ENCODE results near the gene NANP.

- no peak for TF ChIP-seq CCDC6 (CRISPR knock-in tag; IDR thresholded peaks at IDR 0.05)
- no peak for TF ChIP-seq EZH2 (conservative IDR thresholded peaks at IDR 0.05; ENCODE audit: low read depth, low read length)
- TF ChIP-seq POLR2A (IDR thresholded peaks at IDR 0.05; ENCODE audit: insufficient read depth in 1 of 2, low read depth in 2 of 2, low read length in 2 of 2) = no peak
- TF ChIP-seq REST (IDR thresholded peaks at IDR 0.05; ENCODE audit: borderline replicate concordance in 1 of 2, low read depth in 1 of 2, low read length in 2 of 2) = no peak
- no peak for TF ChIP-seq GABPB1 (CRISPR knock-in tag; IDR thresholded peaks at IDR 0.05)
- no peak for TF ChIP-seq CAMTA2 (CRISPR knock-in tag; IDR thresholded peaks at IDR 0.05; ENCODE audit: borderline replicate concordance)
- TF ChIP-seq ZNF17 (CRISPR knock-in tag; IDR thresholded peaks at IDR 0.05) = no peak
- TF ChIP-seq, protein P1, sequence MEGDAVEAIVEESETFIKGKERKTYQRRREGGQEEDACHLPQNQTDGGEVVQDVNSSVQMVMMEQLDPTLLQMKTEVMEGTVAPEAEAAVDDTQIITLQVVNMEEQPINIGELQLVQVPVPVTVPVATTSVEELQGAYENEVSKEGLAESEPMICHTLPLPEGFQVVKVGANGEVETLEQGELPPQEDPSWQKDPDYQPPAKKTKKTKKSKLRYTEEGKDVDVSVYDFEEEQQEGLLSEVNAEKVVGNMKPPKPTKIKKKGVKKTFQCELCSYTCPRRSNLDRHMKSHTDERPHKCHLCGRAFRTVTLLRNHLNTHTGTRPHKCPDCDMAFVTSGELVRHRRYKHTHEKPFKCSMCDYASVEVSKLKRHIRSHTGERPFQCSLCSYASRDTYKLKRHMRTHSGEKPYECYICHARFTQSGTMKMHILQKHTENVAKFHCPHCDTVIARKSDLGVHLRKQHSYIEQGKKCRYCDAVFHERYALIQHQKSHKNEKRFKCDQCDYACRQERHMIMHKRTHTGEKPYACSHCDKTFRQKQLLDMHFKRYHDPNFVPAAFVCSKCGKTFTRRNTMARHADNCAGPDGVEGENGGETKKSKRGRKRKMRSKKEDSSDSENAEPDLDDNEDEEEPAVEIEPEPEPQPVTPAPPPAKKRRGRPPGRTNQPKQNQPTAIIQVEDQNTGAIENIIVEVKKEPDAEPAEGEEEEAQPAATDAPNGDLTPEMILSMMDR (CRISPR knock-in tag; IDR thresholded peaks at IDR 0.05) = no peak
Measured at GRCh38 chr20:25588491-25588890, 35.3 kb downstream of the NANP start.

Data from HepG2 (cell line).